HG03025 (cell line): ENCODE measurements around the gene TMEM242.
A peak's percentile ranks its signal among the peaks of the same experiment; 100 is the strongest.
"Not testable (repeated sequence)": the region's sequence is repeated elsewhere in the genome, so short reads cannot be mapped to it uniquely, and the experiment has no call there.

ENCODE experiments used
- ATAC-seq: cut with Tn5 transposase; IDR thresholded peaks from one replicate; pipeline ENCODE4 v1.9.1; 2021; ENCODE audit warnings: mild to moderate bottlenecking, moderate library complexity; ENCODE audit not compliant: unreplicated experiment, low FRiP score

The TMEM242 gene

GRCh38 chr6:157325069-157325805 lies 1.9 kb upstream of the TMEM242 start:
- no peak for ATAC-seq

GRCh38 chr6:157323966-157324300 lies 614 bp upstream of the TMEM242 start:
- peak; percentile 20 for ATAC-seq

- ATAC-seq: no peak
Measured at GRCh38 chr6:157322792-157323254, 496 bp downstream of the TMEM242 start.

- no peak for ATAC-seq
Measured at GRCh38 chr6:157316871-157317814, 6.2 kb downstream of the TMEM242 start.

GRCh38 chr6:157314705-157315321 lies 8.5 kb downstream of the TMEM242 start:
- ATAC-seq: no peak

GRCh38 chr6:157313531-157314467 lies 9.5 kb downstream of the TMEM242 start:
- ATAC-seq: no peak

GRCh38 chr6:157312757-157313156 lies 10.6 kb downstream of the TMEM242 start:
- ATAC-seq: no peak

GRCh38 chr6:157310693-157311092 lies 12.6 kb downstream of the TMEM242 start:
- not testable (repeated sequence) for ATAC-seq

- no peak for ATAC-seq
Measured at GRCh38 chr6:157307661-157308060, 15.7 kb downstream of the TMEM242 start.

- no peak for ATAC-seq
Measured at GRCh38 chr6:157305670-157306653, 17.4 kb downstream of the TMEM242 start.

GRCh38 chr6:157304899-157305663 lies 18.2 kb downstream of the TMEM242 start:
- ATAC-seq: no peak

GRCh38 chr6:157302736-157303135 lies 20.6 kb downstream of the TMEM242 start:
- no peak for ATAC-seq

- no peak for ATAC-seq
Measured at GRCh38 chr6:157300436-157300835, 22.9 kb downstream of the TMEM242 start.

GRCh38 chr6:157300006-157300405 lies 23.3 kb downstream of the TMEM242 start:
- no peak for ATAC-seq

- ATAC-seq: no peak
Measured at GRCh38 chr6:157298216-157298724, 25.0 kb downstream of the TMEM242 start.

GRCh38 chr6:157294654-157295053 lies 28.7 kb downstream of the TMEM242 start:
- ATAC-seq: no peak

- ATAC-seq: no peak
Measured at GRCh38 chr6:157293780-157294179, 29.5 kb downstream of the TMEM242 start.

GRCh38 chr6:157292202-157292601 lies 31.1 kb downstream of the TMEM242 start:
- no peak for ATAC-seq
